HepG2 (cell line): ENCODE measurements around the gene FGGY. TPM values are rescaled to one million over a fixed set of nuclear protein-coding genes. Genes with fewer than 3 reads are reported as not detected.

Experiments used
- ATAC-seq: fragments of 200-7000 bp; cut with Tn5 transposase; 3 replicates; pipeline ENCODE4 v1.9.1; 2020; ENCODE audit warnings: mild to moderate bottlenecking, moderate library complexity
- BruUV-seq: library from RNA; stranded (reverse); fragments of 400-500 nt; replicated peaks from 2 replicates; lab custom pipeline; 2021; lab: Mats Ljungman, UMichigan
- CTCF ChIA-PET: fragments of 300-600 bp; formaldehyde crosslinking; extraction: SDS; loops from one replicate; lab custom pipeline; 2021; ENCODE audit warnings: low total read pairs, inconsistent platforms, low intra/inter-chr PET ratio; lab: Yijun Ruan, JAX
- POLR2A ChIA-PET: fragments of 350-600 bp; sonication (Branson Sonifier 250); formaldehyde crosslinking; loops from one replicate; lab custom pipeline; 2020; ENCODE audit warnings: antibody characterized with exemption, inconsistent platforms; lab: Yijun Ruan, JAX
- DNase-seq: peaks from one replicate; pipeline ENCODE4 v3.0.0-alpha.2; 2015; ENCODE audit warnings: low spot score
- FAIRE-seq: peaks from 3 replicates; lab custom pipeline; 2011; peaks lifted over from hg19 to GRCh38; lab: Jason Lieb, UNC
- H2AFZ ChIP-seq: one replicate; pipeline ENCODE4 v1.6.1; 2011; ENCODE audit warnings: low read length, inconsistent platforms
- H3K27ac ChIP-seq: fragments of 300-600 bp; 3 replicates; pipeline ENCODE4 v1.8.0; 2011; ENCODE audit warnings: mixed run types, mild to moderate bottlenecking, mixed read lengths, low read length, inconsistent platforms; ENCODE audit not compliant: insufficient read depth; ENCODE audit errors: extremely low read length
- H3K27me3 ChIP-seq, 2 experiments: fragments of 200-600 bp in 1 of 2; 2 replicates in 1 of 2; 3 replicates in 1 of 2; pipeline versions ENCODE4 v1.6.0 to v1.8.0; 2011; ENCODE audit warnings: low read length in 2 of 2, mild to moderate bottlenecking in 2 of 2, moderate library complexity in 2 of 2, inconsistent platforms in 1 of 2; ENCODE audit not compliant: insufficient read depth in 2 of 2, control insufficient read depth in 1 of 2
- H3K36me3 ChIP-seq, 2 experiments: fragments of 200-600 bp in 1 of 2; replicated peaks in 1 of 2; 2 replicates in 1 of 2; 3 replicates in 1 of 2; pipeline versions ENCODE4 v1.5.1 to v1.8.0; 2011; ENCODE audit warnings: low read length in 2 of 2, inconsistent platforms in 1 of 2; ENCODE audit not compliant: insufficient read depth in 2 of 2, control insufficient read depth in 1 of 2
- H3K4me1 ChIP-seq: 2 replicates; pipeline ENCODE4 v1.5.1; 2012; ENCODE audit warnings: low read length, inconsistent platforms; ENCODE audit not compliant: insufficient read depth
- H3K4me2 ChIP-seq: 2 replicates; pipeline ENCODE4 v1.6.0; 2011; ENCODE audit warnings: low read depth, low read length, inconsistent platforms
- H3K4me3 ChIP-seq, 3 experiments: fragments of 200-600 bp in 1 of 3; sonication (generic), shearing (Covaris generic) in 1 of 3; replicated peaks in 1 of 3; 2 replicates each; pipeline ENCODE4 v1.5.1; 2011 to 2016; ENCODE audit warnings: low read length in 3 of 3, inconsistent platforms in 2 of 3, low read depth in 2 of 3, mild to moderate bottlenecking in 2 of 3, control low read depth in 1 of 3, mixed read lengths in 1 of 3; ENCODE audit not compliant: insufficient read depth in 1 of 3
- H3K79me2 ChIP-seq: one replicate; pipeline ENCODE4 v1.6.1; 2011; ENCODE audit warnings: low read length, inconsistent platforms; ENCODE audit not compliant: insufficient read depth
- H3K9ac ChIP-seq: 2 replicates; pipeline ENCODE4 v1.6.0; 2011; ENCODE audit warnings: mild to moderate bottlenecking, low read depth, low read length, inconsistent platforms; ENCODE audit not compliant: insufficient read depth
- H3K9me3 ChIP-seq: 2 replicates; pipeline ENCODE4 v1.5.1; 2012; ENCODE audit warnings: mild to moderate bottlenecking, low read length
- H4K20me1 ChIP-seq: 2 replicates; pipeline ENCODE4 v1.6.0; 2011; ENCODE audit warnings: inconsistent platforms, mild to moderate bottlenecking, low read length, moderate library complexity; ENCODE audit not compliant: insufficient read depth
- BHLHE40 ChIP-seq: IDR thresholded peaks from 2 replicates; pipeline ENCODE4 v1.6.1; 2011; ENCODE audit warnings: low read length, improper control_type of control experiment
- CBX2 ChIP-seq, 2 experiments: fragments of 200-600 bp in 1 of 2; sonication (generic); formaldehyde crosslinking in 1 of 2; IDR thresholded peaks; 2 replicates each; pipeline versions ENCODE4 v1.7.0 to v1.8.1; 2018 to 2022; ENCODE audit warnings: low read depth in 2 of 2, low read length in 1 of 2, mild to moderate bottlenecking in 1 of 2, missing genetic modification reagents in 1 of 2
- JUNB ChIP-seq: sonication (generic); formaldehyde crosslinking; IDR thresholded peaks from 2 replicates; pipeline ENCODE4 v1.8.0; 2022; ENCODE audit warnings: missing genetic modification reagents, mild to moderate bottlenecking, borderline replicate concordance
- MEIS1 ChIP-seq: sonication (generic); formaldehyde crosslinking; IDR thresholded peaks from 2 replicates; pipeline ENCODE4 v1.9.0; 2021; ENCODE audit warnings: mild to moderate bottlenecking, missing genetic modification reagents, moderate library complexity, borderline replicate concordance
- RFXAP ChIP-seq: sonication (generic); formaldehyde crosslinking; IDR thresholded peaks from 2 replicates; pipeline ENCODE4 v1.4.0; 2020; ENCODE audit warnings: missing genetic modification reagents, borderline replicate concordance
- TAF15 ChIP-seq: fragments of 200-400 bp; formaldehyde crosslinking; IDR thresholded peaks from one replicate; pipeline ENCODE4 v1.6.1; 2018; ENCODE audit warnings: mild to moderate bottlenecking, low read depth, low read length; ENCODE audit not compliant: poor library complexity, severe bottlenecking
- TCF7L2 ChIP-seq: IDR thresholded peaks from 2 replicates; pipeline ENCODE4 v1.6.1; 2011; ENCODE audit warnings: mild to moderate bottlenecking, low read depth, low read length, moderate library complexity
- ZEB1 ChIP-seq: IDR thresholded peaks from 2 replicates; pipeline ENCODE4 v1.6.1; 2012; ENCODE audit warnings: mild to moderate bottlenecking, low read depth, inconsistent platforms; ENCODE audit not compliant: insufficient replicate concordance
- ZNF274 ChIP-seq: sonication (generic); formaldehyde crosslinking; IDR thresholded peaks from 2 replicates; pipeline ENCODE4 v1.5.1; 2020; ENCODE audit warnings: mild to moderate bottlenecking, missing genetic modification reagents
- ZNF280D ChIP-seq: sonication (generic); formaldehyde crosslinking; IDR thresholded peaks from 2 replicates; pipeline ENCODE4 v1.5.1; 2020; ENCODE audit warnings: mild to moderate bottlenecking, missing genetic modification reagents
- ZNF503 ChIP-seq: sonication (generic); formaldehyde crosslinking; IDR thresholded peaks from 2 replicates; pipeline ENCODE4 v1.4.0; 2020; ENCODE audit warnings: missing genetic modification reagents
- ZNF562 ChIP-seq: sonication (generic); formaldehyde crosslinking; IDR thresholded peaks from 2 replicates; pipeline ENCODE4 v1.8.0; 2022; ENCODE audit warnings: missing genetic modification reagents, borderline replicate concordance
- ZNF646 ChIP-seq: sonication (generic); formaldehyde crosslinking; IDR thresholded peaks from 2 replicates; pipeline ENCODE4 v1.9.0; 2021; ENCODE audit warnings: mild to moderate bottlenecking, missing genetic modification reagents
- WGBS: methylation state at CpG from one replicate; pipeline ENCODE4 v1.1.6; 2017; ENCODE audit warnings: low lambda C conversion rate; 5-methylcytosine and 5-hydroxymethylcytosine counted together
- in situ Hi-C: cut with HindIII; loops from 2 replicates; pipeline ENCODE4 v1.10.0; 2017; ENCODE audit warnings: low pct_unique_long_range_greater_than_20kb; ENCODE audit not compliant: extremely low pct_ligation_motif_present
- intact Hi-C: fragments of 100-400 bp; cut with micrococcal nuclease; formaldehyde crosslinking; loops from one replicate; pipeline ENCODE4 v1.10.0; 2022; ENCODE audit not compliant: unreplicated experiment
- polyA plus RNA-seq, 8 experiments: library from polyadenylated mRNA; depleted of rRNA in 3 of 8; stranded (reverse) in 7 of 8; unstranded in 1 of 8; fragments of >200 nt; fragmentation: Illumina TruSeq in 4 of 8; extraction: Trizol in 4 of 8; gene quantifications; 2 replicates each; pipeline versions ENCODE4 v1.2.1 to v1.2.3, GENCODE V29; 2011 to 2016; ENCODE audit warnings: low read depth in 4 of 8, missing spikeins in 1 of 8, mixed read lengths in 1 of 8; ENCODE audit not compliant: insufficient read depth in 1 of 8
- total RNA-seq, 5 experiments: library from RNA; depleted of rRNA; stranded (reverse); fragments of >200 nt; fragmentation: Illumina TruSeq; extraction: Trizol; gene quantifications; 2 replicates each; pipeline ENCODE4 v1.2.3, GENCODE V29; 2016; ENCODE audit warnings: low read depth in 1 of 5

Gene FGGY
- total and polyA plus RNA-seq, 2 of the 13 experiments (the other 11 are each of a cell fraction or from before 2014, with no cell fraction given), result 15.7 to 27.5 TPM

- no peak for DNase-seq
- 95% methylated on average over 2 of the region's 2 CpGs for WGBS
- Histone ChIP-seq H4K20me1 (no peaks in the 10 kb centered on the region), H3K36me3 (no peaks in the 10 kb centered on the region), H3K79me2 (no peaks in the 10 kb centered on the region), H3K27me3 (no peaks in the 10 kb centered on the region), H2AFZ (no peak overlapping the region), H3K9me3 (no peaks in the 10 kb centered on the region), H3K27ac (no peak overlapping the region), H3K4me2 (no peak overlapping the region), H3K9ac (no peak overlapping the region), H3K4me1 (peaks cover 84% of the 10 kb centered on the region), H3K4me3 (no peak overlapping the region)
- ATAC-seq, result no peak
- CTCF ChIA-PET, result no interaction called here
- BruUV-seq, result no TSS peak
- intact Hi-C loops (no loop called here), in situ Hi-C loops (no loop called here)
- POLR2A ChIA-PET, result no interaction called here
- FAIRE-seq, result no peak
- TF ChIP-seq ZNF503 (CRISPR knock-in tag), result no peak
- TF ChIP-seq CBX2 (IDR thresholded peaks at IDR 0.05; ENCODE audit: low read depth, low read length), result no peak
- TF ChIP-seq CBX2 (CRISPR knock-in tag; IDR thresholded peaks at IDR 0.05; ENCODE audit: low read depth), result no peak
- no peak for TF ChIP-seq TAF15
- no peak for TF ChIP-seq ZNF562 (CRISPR knock-in tag)
- TF ChIP-seq ZEB1, result no peak
- no peak for TF ChIP-seq TCF7L2
- no peak for TF ChIP-seq MEIS1
- TF ChIP-seq RFXAP (CRISPR knock-in tag), result no peak
- TF ChIP-seq ZNF280D (CRISPR knock-in tag), result no peak
- TF ChIP-seq BHLHE40, result no peak
- no peak for TF ChIP-seq ZNF646 (CRISPR knock-in tag)
- no peak for TF ChIP-seq JUNB (CRISPR knock-in tag)
- no peak for TF ChIP-seq ZNF274
Measured at GRCh38 chr1:59641836-59642235, 344.9 kb downstream of the FGGY start.
